GM18868 (cell line): Measurements from ENCODE around the gene AMH.

ENCODE experiments used
- ATAC-seq: cut with Tn5 transposase; IDR thresholded peaks from one replicate; pipeline ENCODE4 v1.9.1; 2021; ENCODE audit warnings: mild to moderate bottlenecking, moderate library complexity; ENCODE audit not compliant: unreplicated experiment

AMH gene

DNA sequence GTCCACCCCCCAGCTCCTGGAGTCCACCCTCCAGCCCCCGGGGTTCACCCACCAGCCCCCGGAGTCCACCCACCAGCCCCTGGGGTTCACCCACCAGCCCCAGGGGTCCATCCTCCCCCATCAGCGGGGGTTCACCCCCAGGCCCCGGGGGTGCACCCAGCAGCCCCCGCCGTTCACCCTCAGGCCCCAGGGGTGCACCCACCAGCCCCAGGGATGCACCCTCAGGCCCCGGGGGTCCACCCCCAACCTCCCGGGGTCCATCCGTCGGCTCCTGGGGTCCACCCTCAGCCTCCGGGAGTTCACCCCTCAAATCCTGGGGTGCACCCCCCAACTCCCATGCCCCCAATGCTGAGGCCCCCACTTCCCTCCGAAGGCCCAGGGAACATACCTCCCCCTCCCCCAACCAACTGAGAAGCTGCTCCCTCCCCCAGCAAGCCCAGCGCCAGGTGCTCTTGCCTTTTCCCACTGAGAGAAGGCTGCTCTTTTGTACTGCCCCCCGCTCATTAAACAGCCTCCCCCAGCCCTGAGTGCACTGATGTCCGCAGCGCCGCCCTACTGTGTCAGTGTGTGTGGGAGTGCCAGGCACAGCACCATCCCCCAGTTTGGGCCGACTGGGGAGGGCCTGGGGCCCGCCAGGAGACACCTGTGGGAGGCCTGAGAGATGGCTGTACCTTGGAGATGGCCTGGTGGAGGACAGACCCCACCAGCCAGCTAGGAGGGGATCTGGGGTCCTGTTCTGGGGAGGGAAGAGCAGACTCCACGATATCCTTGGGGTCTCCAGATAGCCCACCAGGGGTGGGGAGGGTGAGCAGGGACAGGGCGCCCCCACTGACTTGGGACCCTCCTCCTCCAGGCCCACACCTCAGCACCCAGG lies 750 bp upstream of the AMH start:
- ATAC-seq: no peak

DNA sequence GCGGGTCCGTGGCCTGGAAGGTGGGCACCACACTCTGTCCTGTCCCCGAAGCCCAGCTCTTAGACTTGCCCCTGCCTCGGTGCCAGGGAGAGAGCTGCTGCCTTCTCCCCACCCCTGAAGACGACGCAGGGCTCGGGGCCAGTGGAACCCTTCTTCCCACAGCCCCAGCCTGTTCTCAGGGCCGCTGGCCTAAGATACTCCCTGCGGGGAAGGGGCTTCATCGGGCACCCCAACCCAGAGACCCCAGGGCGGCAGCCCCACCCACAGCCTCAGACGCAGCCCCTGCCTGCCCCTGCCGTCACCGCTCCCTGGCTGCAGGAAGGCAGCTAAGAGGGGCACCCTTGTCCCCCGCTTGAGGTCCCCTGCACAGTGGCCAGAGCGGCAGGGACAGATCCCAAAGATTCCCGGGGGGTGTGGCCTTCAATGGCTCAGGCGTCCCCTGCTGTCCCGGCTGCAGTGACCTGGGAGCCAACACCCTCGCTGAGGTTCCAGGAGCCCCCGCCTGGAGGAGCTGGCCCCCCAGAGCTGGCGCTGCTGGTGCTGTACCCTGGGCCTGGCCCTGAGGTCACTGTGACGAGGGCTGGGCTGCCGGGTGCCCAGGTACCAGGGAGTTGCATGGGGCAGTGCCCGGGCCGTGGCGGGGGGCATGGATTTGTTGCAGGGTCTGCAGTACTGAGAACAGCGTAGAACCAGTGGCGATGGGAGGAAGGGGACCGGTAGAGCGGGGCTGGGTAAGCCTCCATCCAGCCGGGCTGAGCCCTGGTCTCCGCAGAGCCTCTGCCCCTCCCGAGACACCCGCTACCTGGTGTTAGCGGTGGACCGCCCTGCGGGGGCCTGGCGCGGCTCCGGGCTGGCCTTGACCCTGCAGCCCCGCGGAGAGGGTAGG lies 1.0 kb downstream of the AMH start:
- ATAC-seq: no peak

DNA sequence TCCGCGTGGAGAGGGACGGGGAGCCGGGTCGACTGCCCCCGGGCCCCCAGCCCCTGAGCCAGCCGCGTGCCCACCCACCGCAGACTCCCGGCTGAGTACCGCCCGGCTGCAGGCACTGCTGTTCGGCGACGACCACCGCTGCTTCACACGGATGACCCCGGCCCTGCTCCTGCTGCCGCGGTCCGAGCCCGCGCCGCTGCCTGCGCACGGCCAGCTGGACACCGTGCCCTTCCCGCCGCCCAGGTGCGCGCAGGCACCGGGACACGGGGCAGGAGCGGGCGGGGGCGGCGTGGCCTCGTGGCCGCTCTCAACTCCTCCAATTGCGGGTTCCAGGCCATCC lies 1.6 kb downstream of the AMH start:
- ATAC-seq: no peak

DNA sequence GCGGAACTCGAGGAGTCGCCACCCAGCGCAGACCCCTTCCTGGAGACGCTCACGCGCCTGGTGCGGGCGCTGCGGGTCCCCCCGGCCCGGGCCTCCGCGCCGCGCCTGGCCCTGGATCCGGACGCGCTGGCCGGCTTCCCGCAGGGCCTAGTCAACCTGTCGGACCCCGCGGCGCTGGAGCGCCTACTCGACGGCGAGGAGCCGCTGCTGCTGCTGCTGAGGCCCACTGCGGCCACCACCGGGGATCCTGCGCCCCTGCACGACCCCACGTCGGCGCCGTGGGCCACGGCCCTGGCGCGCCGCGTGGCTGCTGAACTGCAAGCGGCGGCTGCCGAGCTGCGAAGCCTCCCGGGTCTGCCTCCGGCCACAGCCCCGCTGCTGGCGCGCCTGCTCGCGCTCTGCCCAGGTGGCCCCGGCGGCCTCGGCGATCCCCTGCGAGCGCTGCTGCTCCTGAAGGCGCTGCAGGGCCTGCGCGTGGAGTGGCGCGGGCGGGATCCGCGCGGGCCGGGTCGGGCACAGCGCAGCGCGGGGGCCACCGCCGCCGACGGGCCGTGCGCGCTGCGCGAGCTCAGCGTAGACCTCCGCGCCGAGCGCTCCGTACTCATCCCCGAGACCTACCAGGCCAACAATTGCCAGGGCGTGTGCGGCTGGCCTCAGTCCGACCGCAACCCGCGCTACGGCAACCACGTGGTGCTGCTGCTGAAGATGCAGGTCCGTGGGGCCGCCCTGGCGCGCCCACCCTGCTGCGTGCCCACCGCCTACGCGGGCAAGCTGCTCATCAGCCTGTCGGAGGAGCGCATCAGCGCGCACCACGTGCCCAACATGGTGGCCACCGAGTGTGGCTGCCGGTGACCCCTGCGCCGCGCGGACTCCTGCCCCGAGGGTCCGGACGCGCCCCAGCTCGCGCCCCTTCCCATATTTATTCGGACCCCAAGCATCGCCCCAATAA lies 2.3 kb downstream of the AMH start:
- ATAC-seq: no peak

DNA sequence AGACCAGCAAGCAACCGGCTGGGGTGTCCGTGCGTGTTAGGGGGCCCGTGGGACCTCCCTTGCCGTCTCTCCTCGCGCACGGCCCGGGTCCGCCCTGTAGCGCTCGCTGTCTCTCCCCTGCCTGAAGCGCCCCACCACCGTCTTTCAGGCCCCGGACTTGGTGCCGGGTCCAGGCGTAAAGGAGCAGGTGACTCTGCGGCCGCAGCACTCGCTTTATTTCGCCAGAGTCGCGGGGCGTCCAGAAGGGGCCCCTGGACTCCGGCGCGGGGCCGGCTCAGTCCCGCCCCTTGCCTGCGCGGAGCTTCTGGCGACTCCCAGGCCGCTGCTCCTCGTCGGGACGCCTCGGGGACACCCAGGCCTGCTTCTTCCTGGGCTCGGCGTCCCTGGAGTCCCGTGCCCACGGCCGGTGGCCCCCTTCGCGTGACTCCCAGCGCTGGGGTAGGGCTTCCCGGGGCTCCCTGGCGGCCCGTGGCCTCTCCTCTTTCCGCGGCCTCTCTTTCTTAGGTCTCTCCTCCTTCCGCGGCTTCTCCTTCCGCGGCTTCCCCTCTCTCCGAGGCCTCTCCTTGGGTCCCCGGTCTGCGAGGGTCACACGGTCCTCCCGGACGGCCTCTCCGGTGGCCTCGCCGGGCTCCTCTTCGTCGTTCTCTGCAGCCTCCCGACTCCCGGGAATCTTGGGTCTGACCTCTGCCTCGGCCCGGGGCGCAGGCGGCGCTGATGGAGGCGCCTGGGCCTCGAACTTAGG lies 3.1 kb downstream of the AMH start:
- ATAC-seq: no peak

DNA sequence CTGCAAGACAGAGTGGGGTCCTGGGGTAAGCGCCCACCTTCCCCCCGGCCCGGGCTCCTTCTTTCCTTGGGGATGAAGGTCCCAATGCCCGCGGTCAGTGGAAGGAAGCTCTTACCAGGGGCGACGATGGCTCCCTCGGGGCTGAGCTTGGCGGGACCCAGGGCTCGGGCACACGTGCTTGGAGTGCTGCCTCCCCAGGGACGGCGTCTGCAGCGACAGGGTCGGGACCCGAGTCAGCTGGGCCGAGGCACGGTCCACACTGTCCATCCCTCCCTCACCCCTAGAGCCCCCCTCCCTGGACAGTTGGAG lies 3.6 kb downstream of the AMH start:
- no peak for ATAC-seq

DNA sequence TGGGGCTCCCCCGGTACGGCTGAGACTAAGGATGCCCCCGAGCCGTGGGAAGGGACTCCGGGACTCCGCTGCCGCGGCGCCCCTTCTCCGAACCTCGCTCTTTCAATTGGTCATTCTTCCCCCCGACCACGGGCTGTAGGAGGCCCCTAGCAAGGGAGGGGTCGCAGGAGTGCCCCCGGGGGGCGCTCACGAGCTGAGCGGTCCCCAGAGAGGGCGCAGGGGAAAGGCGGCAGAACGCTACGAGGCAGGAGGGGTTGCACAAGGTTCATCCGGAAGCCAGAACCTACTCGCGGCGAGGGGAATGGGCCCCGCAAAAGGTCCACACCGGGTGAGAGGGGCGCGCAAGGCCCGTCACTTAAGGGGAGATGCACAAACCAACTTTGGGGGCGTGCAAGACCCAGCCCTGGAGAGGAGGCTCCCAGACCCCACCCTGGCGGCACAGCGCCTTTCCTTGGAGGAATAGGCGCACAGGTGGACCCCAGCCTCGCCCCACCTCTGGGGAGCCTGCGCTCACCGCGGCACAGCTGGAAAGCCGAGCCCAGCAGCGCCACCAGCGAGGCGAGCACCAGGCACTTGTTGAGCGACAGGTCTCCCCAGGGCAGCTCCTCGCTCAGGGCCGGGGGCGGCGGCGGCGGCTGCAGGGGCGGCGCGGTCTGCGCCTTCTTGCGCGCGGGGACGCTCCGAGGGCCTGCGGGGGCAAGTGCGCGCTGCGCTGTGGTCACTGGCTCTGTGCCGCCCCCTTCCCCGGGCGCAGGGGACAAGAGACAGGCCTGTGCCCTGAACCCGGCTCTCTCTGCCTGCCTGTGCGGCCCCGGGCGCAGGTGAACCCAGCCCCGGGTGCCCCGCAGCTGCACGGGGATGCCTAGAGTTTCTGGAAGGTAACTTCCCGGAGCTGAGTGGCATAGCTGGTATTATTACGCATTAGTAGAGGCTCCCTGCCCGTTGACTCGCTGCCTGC lies 4.3 kb downstream of the AMH start:
- ATAC-seq: no peak

DNA sequence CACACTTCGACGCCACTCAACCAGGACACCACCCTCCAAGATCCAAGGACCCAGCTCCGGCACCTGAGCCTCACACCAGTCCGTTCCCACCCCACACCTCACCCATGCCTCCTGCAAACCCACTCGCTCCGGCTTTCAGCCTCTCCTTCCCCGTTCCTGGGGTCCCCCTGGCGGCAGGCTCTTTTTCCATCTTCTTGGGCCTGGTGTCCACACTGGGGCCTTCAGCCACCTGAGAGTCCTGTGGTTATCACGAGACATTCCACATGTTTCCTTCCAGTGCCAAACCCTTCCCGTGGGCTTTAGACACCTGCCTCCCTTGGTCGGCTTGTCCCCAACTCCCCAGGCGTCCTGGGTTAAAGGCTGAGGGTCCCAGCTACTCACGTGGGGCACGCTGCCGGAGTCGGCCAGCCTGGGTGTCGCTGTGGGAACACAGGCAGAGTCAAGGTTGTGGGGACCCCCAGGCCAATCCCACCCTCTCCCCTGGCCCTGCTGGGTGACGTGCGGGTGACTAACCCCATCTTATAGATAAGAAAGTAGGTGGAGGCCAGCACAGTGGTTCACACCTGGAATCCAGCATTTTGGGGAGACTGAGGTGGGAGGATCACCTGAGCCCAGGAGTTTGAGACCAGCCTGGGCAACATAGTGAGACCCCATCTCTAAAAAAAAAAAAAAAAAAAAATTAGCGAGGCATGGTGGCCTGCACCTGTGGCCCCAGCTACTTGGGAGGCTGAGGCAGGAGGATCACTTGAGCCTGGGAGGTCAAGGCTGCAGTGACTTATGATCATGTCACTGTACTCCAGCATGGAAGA lies 5.1 kb downstream of the AMH start:
- ATAC-seq: no peak

DNA sequence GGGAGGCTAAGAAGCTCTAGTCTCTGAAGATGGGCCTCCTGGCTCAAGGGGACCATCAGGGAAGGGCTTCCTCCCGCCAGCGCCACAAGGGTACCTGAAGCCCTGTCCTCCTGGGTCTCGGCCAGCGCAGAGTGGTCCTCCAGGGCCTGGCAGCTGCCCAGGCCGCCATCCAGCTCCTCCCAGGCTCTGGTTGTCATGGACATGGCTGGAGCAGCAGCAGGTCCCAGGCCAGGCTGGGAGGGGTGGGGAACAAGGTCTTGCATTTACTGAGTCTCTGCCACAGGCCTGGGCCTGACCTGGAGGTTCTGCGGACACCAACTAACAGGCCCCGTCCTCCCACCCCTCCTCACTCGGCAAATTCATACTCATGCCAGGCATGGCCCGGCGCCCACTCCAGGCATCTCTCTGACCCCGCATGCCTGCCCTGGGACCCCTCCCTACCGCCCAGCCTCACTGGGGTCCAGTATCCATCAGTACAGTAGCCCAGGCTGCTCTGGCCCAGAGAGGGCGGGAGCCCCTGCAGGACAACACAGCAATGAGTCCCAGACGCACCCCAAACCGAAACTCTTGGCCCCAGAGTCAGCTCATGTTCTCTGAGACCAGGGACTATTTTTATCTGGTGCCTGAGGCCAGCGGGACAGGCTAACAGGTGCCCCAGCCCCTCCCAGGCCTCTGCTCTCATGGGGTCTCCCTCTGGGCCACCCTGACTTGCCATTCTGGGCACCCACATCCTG lies 6.2 kb downstream of the AMH start:
- no peak for ATAC-seq

DNA sequence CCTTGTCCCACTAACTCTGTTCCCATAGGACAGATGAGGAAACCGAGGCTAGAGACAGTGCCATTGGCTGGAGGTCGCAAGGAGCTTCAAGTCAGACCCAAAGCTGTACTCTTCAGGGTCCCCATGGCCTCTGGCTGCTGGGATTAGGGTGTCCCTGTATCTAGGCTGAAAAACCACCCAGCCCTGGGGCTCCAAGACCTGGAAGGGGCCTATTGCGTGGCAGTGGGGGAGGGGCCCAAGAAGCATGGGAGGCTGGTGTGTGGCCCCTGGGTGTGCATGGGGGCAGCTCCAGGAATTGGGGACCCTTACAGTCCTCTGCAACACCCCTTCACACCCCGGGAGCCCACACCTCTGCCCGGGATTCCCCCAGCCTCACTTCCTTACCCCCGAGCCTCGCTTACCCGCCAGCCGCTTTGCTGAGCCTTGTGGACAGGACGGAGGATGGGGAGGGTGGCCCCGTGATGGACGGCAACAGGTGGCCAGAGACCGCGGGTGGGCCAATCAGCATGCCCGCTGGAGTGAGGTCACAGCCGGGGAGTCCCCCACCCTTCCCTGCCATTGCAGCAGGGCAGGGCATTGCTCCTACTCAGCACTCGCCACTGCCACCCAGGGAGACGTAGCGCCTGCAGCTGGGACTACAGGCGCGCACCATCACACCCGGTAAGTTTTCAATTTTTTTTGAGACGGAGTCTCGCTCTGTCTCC lies 7.0 kb downstream of the AMH start, which contains the start of gene JSRP1:
Gene JSRP1, minus strand, starts transcription at position 436 of the 704 bp plus-strand sequence. CDS start 1,103 bp downstream, outside the sequence.
- no peak for ATAC-seq

DNA sequence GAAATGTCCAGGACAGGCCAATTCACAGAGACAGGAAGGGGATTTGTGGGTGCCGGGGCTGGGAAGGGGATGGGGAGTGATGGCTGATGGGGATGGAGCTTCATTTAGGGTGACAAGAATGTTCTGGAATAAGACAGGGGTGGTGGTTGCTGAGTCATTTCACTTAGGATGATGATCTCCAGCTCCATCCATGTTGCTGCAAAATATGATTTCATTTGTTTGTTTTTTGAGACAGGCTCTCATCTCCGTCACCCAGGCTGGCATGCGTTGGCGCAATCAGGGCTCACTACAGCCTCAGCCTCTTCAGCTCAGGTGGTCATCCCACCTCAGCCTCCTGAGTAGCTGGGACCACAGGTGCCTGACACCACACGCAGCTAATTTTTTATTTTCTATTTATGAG lies 10.2 kb downstream of the AMH start:
- no peak for ATAC-seq

DNA sequence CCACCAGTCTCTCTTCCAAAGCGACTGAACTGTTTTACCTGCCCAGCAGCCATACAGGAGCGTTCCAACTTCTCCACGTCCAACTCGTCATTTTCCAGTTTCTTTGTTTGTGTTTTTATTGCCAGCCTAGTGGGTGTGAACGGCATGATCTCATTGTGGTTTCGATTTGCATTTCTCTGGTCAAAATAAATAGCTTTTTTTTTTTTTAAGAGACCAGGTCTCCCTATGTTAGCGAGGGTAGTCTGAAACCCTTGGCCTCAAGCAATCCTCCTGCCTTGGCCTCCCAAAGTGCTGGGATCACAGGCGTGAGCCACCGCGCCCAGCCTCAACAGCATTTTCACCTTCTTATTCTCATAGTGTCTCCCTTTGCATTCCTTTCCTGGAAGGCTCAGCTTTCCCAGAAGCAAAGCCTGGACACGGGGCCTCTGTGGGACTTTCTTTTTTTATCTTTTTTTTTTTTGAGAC lies 11.2 kb downstream of the AMH start:
- no peak for ATAC-seq

DNA sequence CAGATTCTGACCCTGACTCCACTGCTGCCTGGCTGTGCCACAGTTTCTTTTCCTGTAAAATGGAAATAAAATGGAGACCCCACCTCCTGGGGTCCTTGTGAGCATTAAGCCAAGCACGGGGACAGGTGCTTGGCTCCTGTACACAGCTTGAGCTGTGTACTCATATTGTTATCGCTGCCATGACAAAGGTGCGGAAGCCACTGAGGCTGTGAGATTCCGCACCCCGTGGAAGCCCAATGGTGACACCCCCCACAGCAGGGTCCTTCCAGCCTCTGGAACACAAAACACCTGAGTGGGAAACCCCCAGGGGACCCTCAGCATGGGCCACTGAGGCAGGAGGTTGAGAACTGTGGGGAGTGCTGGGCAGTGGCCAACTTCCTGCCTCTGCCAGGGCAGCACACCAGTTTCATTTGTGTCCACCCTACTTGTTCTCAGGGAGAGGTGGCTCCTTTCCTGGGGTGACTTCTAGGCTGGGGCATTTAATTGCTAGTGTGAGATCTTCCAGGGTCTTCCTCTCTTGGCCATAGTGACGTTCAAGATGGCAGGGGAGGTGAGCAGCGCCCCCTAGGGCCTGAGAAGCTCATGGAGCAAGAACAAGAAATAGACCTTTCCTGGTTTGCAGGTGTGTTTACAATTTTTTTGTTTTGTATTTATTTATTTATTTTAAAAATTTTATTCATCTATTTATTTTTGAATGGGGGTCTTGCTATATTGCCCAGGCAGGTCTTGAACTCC lies 12.5 kb downstream of the AMH start:
- no peak for ATAC-seq

DNA sequence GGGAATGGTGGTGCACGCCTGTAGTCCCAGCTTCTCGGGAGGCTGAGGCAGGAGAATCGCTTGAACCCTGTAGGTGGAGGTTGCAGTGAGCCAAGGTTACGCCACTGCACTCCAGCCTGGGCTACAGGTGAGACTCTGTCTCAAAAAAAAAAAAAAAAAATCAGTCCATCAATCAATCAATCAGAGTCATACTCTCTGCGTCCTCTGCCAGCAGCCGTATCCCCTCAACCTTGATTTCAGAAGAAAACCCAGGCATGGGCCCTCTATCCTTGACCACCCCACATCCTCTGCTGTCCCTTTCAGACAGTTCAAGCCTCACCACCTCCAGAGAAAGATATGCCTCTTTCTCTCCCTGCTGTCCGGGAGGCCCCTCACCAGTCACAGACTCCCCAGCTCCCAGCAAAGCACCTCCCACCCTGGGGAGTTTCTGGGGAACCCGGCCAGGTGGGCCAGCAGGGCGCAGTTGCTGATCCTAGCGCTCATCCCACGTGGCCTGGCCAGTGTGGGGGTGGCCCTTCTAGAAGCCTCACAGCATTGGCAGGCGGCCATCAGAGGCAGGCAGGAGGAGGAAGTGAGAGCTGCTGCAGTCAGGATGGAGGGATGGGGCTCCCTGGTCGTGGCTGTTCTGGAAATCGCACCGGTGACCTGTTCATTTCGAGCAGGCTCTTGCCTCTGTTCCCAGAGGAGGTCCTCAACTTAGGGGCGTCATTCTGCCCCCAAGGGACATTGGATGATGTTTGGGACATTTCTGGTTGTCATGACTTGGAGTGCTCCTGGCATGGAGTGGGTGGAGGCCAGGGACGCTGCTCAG lies 17.3 kb downstream of the AMH start:
- no peak for ATAC-seq

DNA sequence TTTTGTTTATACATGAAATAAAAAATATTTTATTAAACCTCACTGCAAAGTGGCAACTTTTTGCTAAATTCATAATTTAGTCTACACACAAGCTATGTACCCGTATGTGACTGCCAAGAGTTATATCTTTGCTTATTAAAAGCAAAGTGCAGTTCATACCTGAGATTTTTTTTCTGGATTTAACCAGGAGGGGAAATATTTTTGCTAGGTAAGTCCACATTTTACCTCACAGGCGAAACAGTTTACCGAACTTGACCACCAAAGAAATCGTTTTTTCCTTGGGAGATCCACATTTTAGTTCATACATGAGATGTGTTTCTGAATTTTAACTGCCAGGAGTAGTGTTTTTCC lies 19.3 kb downstream of the AMH start:
- no peak for ATAC-seq

DNA sequence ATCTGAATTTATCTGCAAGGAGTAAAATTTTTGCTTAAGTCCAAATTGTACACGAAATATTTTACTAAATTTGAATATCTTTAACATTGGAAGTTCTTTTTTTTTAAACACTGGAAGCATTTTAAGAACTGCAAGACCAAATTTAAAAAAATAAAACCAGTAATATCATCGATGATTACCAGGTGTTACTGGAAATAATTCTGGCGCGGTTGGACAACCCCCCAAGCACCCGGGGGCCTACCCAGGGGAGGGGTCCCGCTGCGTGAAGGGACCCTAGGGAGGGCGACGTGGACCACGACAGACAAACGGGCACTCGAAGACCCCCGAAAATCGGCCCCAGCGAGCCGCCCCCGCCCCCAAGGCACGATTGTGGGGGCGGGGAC lies 19.7 kb downstream of the AMH start:
- ATAC-seq: no peak
